Hepatocyte (in vitro differentiated cells): ENCODE results near the gene ZNF423. TPM values are rescaled to one million over a fixed set of nuclear protein-coding genes. Genes with fewer than 3 reads are reported as not detected.

ENCODE experiments used
- DNase-seq: peaks from one replicate; pipeline ENCODE4 v3.0.0-alpha.2; 2016; ENCODE audit warnings: low spot score
- H2AFZ ChIP-seq: fragments of 200-600 bp; sonication (generic); 2 replicates; pipeline ENCODE4 v1.6.0; 2016; ENCODE audit warnings: antibody characterized with exemption, mild to moderate bottlenecking
- H3K27ac ChIP-seq: fragments of 200-600 bp; sonication (generic); 2 replicates; pipeline ENCODE4 v1.5.1; 2016; ENCODE audit warnings: mild to moderate bottlenecking
- H3K27me3 ChIP-seq: fragments of 200-600 bp; sonication (generic); 2 replicates; pipeline ENCODE4 v1.6.1; 2016
- H3K36me3 ChIP-seq: fragments of 200-600 bp; sonication (generic); replicated peaks from 2 replicates; pipeline ENCODE4 v1.5.1; 2016; ENCODE audit warnings: low read depth; ENCODE audit not compliant: insufficient read depth
- H3K4me1 ChIP-seq: fragments of 200-600 bp; sonication (generic); 2 replicates; pipeline ENCODE4 v1.5.1; 2016; ENCODE audit warnings: mild to moderate bottlenecking, moderate library complexity; ENCODE audit not compliant: insufficient read depth
- H3K4me2 ChIP-seq: fragments of 200-600 bp; sonication (generic); 2 replicates; pipeline ENCODE4 v1.6.0; 2016
- H3K4me3 ChIP-seq: fragments of 200-600 bp; sonication (generic); 2 replicates; pipeline ENCODE4 v1.5.1; 2016; ENCODE audit warnings: mild to moderate bottlenecking
- H3K79me2 ChIP-seq: fragments of 200-600 bp; sonication (generic); 2 replicates; pipeline ENCODE4 v1.6.0; 2017; ENCODE audit warnings: mild to moderate bottlenecking
- H3K9me2 ChIP-seq: fragments of 200-600 bp; sonication (generic); replicated peaks from 2 replicates; pipeline ENCODE4 v1.6.0; 2017; ENCODE audit warnings: mild to moderate bottlenecking; ENCODE audit not compliant: insufficient read depth
- H3K9me3 ChIP-seq: fragments of 200-600 bp; sonication (generic); 2 replicates; pipeline ENCODE4 v1.5.1; 2016; ENCODE audit warnings: low read depth, mild to moderate bottlenecking
- H4K20me1 ChIP-seq: fragments of 200-600 bp; sonication (generic); 2 replicates; pipeline ENCODE4 v1.6.0; 2016; ENCODE audit warnings: mild to moderate bottlenecking; ENCODE audit not compliant: insufficient read depth, poor library complexity, severe bottlenecking
- CTCF ChIP-seq: fragments of 200-600 bp; sonication (generic); IDR thresholded peaks from 2 replicates; pipeline ENCODE4 v1.5.1; 2016; ENCODE audit warnings: antibody characterized with exemption, mild to moderate bottlenecking; ENCODE audit not compliant: poor library complexity
- EZH2 ChIP-seq: fragments of 200-600 bp; sonication (generic); IDR thresholded peaks from 2 replicates; pipeline ENCODE4 v1.6.1; 2016; ENCODE audit warnings: antibody characterized with exemption, mild to moderate bottlenecking, borderline replicate concordance
- EZH2phosphoT487 ChIP-seq: fragments of 200-600 bp; sonication (generic); IDR thresholded peaks from one replicate; pipeline ENCODE4 v1.6.1; 2018; ENCODE audit warnings: antibody characterized with exemption, mild to moderate bottlenecking, low read depth, moderate library complexity; ENCODE audit not compliant: unreplicated experiment, severe bottlenecking
- WGBS: methylation state at CpG from one replicate; pipeline ENCODE4 v1.1.6; 2016; ENCODE audit warnings: low lambda C conversion rate; ENCODE audit errors: missing lambda C conversion rate; 5-methylcytosine and 5-hydroxymethylcytosine counted together
- polyA plus RNA-seq: library from polyadenylated mRNA; unstranded; fragments of >200 nt; fragmentation: Nextera tagmentation; extraction: Ambion mirVana; gene quantifications from 2 replicates; pipeline ENCODE4 v1.2.1, GENCODE V29; 2016
- total RNA-seq: library from RNA; depleted of rRNA; stranded (reverse); fragments of >200 nt; gene quantifications from 2 replicates; pipeline ENCODE4 v1.2.3, GENCODE V29; 2014

ZNF423 gene
- total and polyA plus RNA-seq, 2 experiments from 2014 or later = 9.6 to 11.8 TPM

- no peak overlapping the region for H2AFZ ChIP-seq
- H3K9me3 ChIP-seq = no peaks in the 10 kb centered on the region
- H3K79me2 ChIP-seq = peaks cover 58% of the 10 kb centered on the region
- no peaks in the 10 kb centered on the region for H3K27me3 ChIP-seq
- H3K27ac ChIP-seq = no peak overlapping the region
- H4K20me1 ChIP-seq = no peaks in the 10 kb centered on the region
- peaks cover 33% of the 10 kb centered on the region for H3K4me1 ChIP-seq
- no peak overlapping the region for H3K4me3 ChIP-seq
- WGBS = 86% methylated on average over 8 of the region's 8 CpGs
- DNase-seq = no peak
- H3K4me2 ChIP-seq = no peak overlapping the region
- H3K9me2 ChIP-seq = no peaks in the 10 kb centered on the region
- TF ChIP-seq CTCF = no peak
- TF ChIP-seq EZH2 = no peak
- TF ChIP-seq EZH2phosphoT487 = no peak
- H3K36me3 ChIP-seq = no peaks in the 10 kb centered on the region
Observed at GRCh38 chr16:49827805-49828438, 28.0 kb downstream of the ZNF423 start.

GRCh38 chr16:49826515-49826914, 29.4 kb downstream of the ZNF423 start:
- Histone ChIP-seq H3K27me3 (no peaks in the 10 kb centered on the region), H3K9me3 (no peaks in the 10 kb centered on the region), H4K20me1 (no peaks in the 10 kb centered on the region), H3K79me2 (peaks cover 45% of the 10 kb centered on the region), H2AFZ (no peak overlapping the region), H3K36me3 (no peaks in the 10 kb centered on the region), H3K4me3 (no peak overlapping the region), H3K4me2 (no peak overlapping the region), H3K4me1 (peaks cover 19% of the 10 kb centered on the region), H3K27ac (no peak overlapping the region), H3K9me2 (no peaks in the 10 kb centered on the region)
- no peak for DNase-seq
- TF ChIP-seq EZH2 = no peak
- no peak for TF ChIP-seq CTCF
- TF ChIP-seq EZH2phosphoT487 = no peak
- 96% methylated on average over 5 of the region's 5 CpGs for WGBS

- H3K4me3 ChIP-seq = no peak overlapping the region
- no peak for TF ChIP-seq EZH2
- TF ChIP-seq CTCF = no peak
- no peak for TF ChIP-seq EZH2phosphoT487
- no peaks in the 10 kb centered on the region for H3K27me3 ChIP-seq
- no peak overlapping the region for H3K4me2 ChIP-seq
- no peaks in the 10 kb centered on the region for H4K20me1 ChIP-seq
- no peaks in the 10 kb centered on the region for H3K36me3 ChIP-seq
- H3K27ac ChIP-seq = no peak overlapping the region
- no peak for DNase-seq
- H3K9me3 ChIP-seq = no peaks in the 10 kb centered on the region
- 69% methylated on average over 1 of the region's 1 CpG for whole genome bisulfite sequencing
- no peak overlapping the region for H2AFZ ChIP-seq
- no peaks in the 10 kb centered on the region for H3K9me2 ChIP-seq
- peaks cover 31% of the 10 kb centered on the region for H3K79me2 ChIP-seq
- peaks cover 13% of the 10 kb centered on the region for H3K4me1 ChIP-seq
Observed at GRCh38 chr16:49825041-49825440, 30.9 kb downstream of the ZNF423 start.
